ENCODE results near the gene DAP.
"Not testable (repeated sequence)": the region's sequence is repeated elsewhere in the genome, so short reads cannot be mapped to it uniquely, and the experiment has no call there.

DAP gene

DNA sequence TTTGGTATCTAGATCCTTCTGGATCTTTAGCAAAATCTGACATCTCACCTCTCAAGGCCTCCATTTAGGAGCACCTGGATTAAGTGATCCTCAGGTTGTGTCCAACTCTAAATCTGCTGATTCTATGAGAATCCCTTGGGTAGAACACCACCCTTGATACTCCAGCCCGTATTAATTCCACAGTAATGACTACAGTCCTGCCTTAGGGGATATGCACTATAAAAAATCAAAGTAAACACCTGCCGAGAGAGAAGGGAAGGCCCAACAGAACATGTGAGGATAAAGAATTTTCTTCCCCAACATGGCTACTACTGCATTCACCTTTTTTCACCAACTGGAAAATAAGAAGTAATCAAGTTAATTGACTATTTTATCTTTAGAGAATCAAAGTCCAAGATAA lies 27.6 kb downstream of the DAP start:
- no peak for DNase-seq

DNA sequence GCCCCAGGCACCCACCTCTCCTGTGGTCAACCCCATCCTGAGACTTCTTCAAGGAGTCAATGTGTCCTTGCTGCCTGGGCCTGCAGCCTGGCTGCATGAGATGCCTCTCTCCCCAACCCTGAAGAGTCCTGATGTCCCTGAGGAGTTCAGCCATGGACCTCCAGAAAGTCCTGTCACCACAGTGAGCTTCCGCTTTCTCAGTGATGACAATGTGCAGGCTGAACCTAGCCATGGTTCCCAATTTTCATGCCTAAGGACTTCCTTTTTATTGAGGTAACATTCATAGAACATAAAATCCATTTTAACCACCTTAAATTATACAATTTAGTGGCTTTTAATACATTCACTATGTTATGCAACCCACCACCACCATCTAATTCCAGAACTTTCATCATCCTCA lies 29.1 kb downstream of the DAP start:
- DNase-seq = no peak

DNA sequence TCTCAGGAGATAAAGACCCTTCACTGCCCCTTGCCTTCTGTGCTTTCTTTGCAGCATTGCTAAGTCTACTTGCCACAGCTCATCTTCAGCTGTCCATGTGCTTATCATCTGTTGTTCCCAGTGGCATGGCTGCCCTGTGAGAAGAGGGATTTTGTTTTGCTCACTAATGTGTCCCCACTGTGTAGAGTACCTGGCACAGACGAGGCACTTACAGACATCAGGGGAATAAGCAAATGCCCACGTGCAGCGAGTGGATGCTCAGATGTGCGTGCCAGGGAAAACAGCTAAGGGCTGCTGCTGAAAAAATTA lies 31.0 kb downstream of the DAP start:
- DNase-seq = no peak

DNA sequence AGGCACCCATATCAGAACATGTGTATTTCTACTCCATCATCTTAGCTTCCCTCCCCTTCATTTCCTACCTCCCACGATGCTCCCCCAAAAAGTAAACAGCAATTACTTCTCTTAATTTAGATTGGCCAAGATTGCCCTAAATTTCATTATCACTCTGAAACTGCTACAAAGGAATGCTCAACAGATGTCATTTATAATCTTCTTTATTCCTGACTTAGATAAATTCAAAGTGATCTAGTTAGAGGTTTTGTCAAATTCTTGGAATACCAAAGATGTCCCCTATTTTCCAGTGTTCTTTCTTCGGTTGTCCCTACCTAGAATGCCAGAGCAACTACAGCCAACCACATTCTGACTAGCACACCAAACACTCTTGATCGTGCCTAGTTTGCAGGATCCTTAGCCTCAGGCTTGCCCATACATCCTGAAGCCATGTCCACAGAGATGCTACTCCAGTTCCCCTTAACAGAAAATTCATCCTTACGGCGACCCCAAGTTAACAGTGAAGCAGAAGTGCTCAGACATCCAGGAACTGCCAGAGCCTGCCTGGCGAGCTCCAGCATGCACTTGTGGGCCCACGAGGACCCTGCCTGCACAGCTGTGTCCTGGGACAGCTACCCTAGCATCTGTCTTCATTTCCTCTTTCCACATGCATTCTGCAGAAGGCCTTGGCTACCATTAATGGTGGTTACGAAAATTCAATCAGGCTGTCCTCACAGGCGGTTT lies 31.6 kb downstream of the DAP start:
- DNase-seq = no peak

DNA sequence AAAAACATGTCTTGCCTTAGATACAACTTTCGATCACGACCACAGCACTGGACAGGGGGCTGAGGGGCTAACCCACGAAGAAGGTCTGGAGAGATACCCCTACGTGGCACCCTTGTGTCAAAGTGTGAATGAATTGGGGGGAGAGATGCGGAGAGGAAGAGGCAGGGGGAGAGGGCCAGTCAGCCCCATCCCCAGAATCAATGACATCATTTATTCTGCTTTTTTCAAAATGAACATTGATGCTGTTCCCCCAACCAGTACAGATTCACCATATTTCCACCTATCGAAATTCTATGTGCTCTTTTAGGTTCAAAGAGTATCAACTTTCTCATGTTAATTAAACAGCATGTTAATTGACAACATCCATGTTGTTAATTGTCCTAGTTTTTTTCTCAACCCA lies 32.4 kb downstream of the DAP start:
- DNase-seq = no peak

GRCh38 chr5:10727861-10728260 lies 33.2 kb downstream of the DAP start:
- no peak for DNase-seq

DNA sequence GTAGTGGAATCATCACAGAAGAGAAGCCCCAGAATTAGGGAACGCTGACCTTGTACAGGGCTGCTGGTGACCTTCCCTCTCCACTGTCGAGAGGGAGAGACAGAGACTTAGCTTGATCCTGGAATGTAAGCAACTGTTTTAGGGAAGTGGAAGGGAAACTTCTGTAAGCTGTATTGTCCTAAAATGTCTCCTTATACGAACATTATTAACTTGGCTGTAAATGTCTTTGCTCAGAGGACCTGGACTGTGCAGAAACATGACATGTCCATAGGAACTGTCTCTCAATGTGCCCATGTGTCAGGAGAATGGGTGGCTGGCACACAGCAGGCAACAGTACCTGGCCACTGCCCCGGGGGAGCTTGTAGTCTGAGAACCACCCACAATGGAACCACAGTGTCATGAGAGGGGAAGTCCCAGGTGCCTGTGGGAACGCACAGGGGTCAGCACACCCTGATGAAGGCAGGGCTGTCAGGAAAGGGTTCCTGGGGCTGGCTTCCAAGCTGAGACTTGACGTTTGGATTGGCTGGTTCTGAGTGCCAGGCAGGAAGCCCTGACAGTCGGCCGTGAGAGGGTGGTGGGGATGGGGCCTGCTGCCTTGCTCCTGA lies 34.0 kb downstream of the DAP start:
- peak in 1 of 2 experiments; percentile 4 for DNase-seq

GRCh38 chr5:10726179-10726912 lies 34.7 kb downstream of the DAP start:
- DNase-seq = no peak

- DNase-seq = no peak
Measured at GRCh38 chr5:10725636-10726035, 35.4 kb downstream of the DAP start.

GRCh38 chr5:10724781-10725507 lies 36.1 kb downstream of the DAP start:
- no peak for DNase-seq

- DNase-seq = no peak
Measured at GRCh38 chr5:10723514-10723913, 37.5 kb downstream of the DAP start.

DNA sequence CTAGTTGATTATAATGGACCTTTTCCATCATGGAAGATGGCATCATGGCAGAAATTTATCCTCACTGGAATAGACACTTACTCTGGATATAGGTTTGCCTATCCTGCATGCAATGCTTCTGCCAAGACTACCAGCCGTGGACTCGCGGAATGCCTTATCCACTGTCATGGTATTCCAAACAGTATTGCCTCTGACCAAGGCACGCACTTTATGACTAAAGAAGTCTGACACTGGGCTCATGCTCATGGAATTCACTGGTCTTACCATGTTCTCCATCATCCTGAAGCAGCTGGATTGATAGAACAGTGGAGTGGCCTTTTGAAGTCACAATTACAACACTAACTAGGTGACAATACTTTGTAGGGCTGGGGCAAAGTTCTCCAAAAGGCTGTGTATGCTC lies 40.3 kb downstream of the DAP start:
- DNase-seq = not testable (repeated sequence)

DNA sequence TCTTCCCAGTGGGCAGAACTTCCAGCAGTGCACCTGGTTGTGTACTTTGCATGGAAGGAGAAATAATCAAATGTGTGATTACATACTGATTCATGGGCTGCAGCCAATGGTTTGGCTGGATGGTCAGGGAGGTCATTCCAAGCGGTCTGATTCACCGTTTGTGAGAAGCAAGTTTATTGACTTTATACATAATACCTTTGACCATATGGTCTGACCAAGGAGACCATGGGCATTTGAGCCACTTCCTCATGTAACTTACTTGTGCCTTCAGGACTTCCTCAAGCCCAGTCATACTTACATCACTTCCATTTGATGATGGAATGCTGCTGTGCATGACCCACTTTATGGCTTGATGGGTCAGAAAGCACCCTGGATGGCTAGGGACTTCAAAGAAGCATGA lies 41.1 kb downstream of the DAP start:
- no peak for DNase-seq

DNA sequence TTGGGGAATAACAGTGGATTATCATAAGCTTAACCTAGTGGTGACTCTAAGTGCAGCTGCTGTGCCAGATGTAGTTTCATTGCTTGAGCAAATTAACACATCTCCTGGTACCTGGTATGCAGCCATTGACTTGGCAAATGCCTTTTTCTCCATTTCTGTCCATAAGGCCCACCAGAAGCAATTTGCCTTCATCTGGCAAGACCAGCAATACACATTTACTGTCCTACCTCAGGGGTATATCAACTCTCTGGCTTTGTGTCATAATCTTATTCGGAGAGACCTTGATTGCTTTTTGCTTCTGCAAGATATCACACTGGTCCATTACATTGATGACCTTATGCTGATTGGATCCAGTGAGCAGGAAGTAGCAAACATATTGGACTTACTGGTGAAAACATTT lies 42.4 kb downstream of the DAP start:
- DNase-seq = not testable (repeated sequence)

DNA sequence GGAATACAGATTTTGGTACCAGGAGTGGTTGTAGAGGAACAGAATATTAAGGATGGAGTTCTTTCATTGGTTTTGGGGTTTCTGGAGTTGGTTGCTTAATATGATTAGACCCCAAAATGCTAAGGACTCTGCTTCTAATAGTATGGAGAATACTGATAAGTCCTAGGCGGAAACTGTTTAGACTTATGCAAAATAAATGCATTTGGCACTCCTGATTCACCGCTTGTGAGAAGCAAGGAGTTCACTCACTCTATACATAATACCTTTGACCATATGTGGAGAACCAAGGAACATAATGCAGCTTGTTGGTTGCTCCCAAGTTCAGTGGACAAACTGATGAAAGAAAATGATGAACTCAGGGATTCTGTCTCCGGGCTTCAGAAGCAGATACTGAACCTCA lies 44.2 kb downstream of the DAP start:
- DNase-seq = not testable (repeated sequence)

GRCh38 chr5:10715605-10716290 lies 45.3 kb downstream of the DAP start:
- no peak for DNase-seq

DNA sequence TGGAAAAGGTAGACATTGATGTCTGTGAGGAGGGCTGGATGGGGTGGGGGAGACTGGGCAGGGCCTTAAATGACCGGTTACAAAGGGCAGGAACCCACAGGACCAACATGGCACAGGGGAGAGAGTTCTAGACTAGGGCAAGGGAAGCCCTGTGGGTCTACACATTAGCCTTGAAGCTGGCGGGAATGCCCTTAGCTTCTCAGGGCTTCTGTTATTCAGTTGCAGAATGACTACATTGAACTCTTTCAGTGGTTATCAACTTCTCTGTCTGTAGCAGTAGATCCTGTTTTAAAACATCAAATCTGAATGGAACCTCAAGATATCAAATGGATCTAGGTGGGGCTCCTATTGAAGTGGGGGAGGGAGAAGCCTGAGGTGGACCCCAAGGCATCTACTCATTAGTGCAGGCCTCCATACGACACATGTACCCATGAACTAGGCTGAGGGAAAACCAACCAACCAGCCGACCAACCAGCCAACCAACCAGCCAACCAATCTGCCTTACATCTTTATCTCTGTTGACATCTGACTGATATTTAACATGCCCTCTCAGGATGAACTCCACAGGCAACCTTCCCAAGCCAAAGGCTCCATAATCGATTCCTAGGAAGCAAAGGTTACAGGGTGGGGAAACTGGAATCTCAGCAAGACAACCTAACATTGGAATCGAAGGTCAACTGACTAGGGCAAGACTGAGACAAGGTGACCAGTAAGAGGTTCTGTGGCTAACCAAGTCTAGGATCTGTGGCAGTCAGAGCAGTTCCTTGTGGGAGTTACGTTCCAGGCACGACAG lies 48.3 kb downstream of the DAP start:
- DNase-seq = no peak

DNA sequence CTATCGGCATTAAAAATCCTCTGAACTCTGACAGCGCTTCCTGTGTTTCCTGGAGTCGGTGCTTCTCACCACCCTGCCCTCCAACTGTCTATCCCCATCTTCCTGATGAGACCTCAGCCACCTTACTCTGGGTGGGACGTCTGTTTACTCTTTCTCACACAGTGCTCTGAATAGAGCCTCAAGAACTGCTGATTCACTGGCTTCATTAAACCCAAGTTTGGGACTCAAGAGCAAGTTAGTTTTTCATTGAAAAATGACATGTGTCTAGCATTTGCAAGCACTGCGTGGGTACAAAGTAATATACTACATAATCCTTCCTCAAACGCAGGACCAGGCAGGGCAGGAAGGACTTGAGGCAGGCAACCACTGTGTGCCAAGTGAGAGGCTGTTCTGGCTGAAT lies 49.5 kb downstream of the DAP start:
- no peak for DNase-seq

GRCh38 chr5:10710513-10711128 lies 50.4 kb downstream of the DAP start:
- DNase-seq = no peak

DNA sequence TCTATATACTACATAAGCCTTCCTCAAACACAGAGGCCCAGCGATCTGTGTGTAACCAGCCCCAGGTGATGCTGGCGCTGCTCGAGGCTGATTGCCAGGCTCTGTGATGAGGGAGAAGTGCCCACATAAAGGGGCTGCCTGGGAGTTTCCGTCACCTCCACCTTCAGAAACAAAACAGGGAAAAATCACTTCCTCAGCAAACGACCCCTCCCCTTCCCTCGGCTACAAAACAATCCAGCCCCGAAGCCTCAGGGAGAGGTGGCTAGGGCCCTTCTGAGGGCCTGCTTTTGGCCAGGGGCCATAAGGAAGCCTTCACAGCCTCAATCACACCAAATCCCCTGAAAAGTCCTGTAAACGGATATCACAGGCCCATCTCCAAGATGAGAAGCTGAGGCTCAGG lies 51.1 kb downstream of the DAP start:
- DNase-seq = no peak

GRCh38 chr5:10709409-10709808 lies 51.6 kb downstream of the DAP start:
- DNase-seq = no peak
